A549 treated with RU486 at 1 μM for 4 hours (cell line): Measurements from ENCODE around the gene KRTAP19-1. TPM values are rescaled to one million over a fixed set of nuclear protein-coding genes. Genes with fewer than 3 reads are reported as not detected.

Experiments
- total RNA-seq: library from RNA; stranded (reverse); fragments of 200-300 nt; extraction: Qiagen RNA extraction; gene quantifications from 5 replicates; pipeline ENCODE4 v1.2.3, GENCODE V29; 2022; ENCODE audit warnings: low read depth

The KRTAP19-1 gene
- not detected in 5 replicates for total RNA-seq

DNA sequence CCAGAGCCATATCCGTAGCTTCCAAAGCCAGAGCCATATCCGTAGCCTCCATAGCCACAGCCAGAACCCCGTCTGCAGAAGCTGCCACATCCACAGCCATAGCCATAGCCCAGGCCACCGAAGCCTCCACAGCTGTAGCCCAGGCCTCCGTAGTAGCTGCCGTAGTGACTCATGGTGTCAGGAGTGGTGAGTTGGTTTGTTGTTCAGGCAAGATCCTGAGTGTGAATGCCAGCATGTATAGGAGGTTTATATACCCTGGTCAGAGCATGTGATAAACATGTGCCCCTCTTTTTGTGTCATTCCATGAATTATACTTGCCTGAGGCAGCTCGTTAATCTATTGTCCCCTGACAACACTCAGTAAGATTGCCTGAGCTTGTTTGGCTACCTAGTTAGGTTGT is at the start of gene KRTAP19-1:
Gene KRTAP19-1 (minus strand): TSS at position 223 of the 400 bp plus-strand sequence. CDS start 50 bp downstream, at position 173.

DNA sequence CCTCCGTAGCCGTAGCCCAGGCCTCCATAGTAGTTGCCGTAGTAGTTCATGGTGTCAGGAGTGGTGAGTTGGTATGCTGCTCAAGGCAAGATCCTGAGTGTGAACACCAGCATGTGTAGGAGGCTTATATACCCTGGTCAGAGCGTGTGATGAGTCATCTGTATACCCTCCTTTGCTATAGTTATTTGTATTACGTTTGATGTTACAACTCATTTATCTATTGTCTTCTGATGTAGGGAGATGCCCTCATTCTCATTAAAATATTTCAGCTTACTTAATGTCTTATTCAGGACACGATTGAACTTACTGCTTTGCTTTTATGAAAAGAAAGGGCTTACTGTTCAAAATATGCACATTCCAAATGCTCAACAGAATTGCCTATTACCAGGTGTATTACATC is 21.9 kb upstream of the KRTAP19-1 start, which contains the start of gene KRTAP19-5:
Gene KRTAP19-5 (minus strand): TSS at position 101 of the 400 bp plus-strand sequence. CDS start 51 bp downstream, at position 50.

DNA sequence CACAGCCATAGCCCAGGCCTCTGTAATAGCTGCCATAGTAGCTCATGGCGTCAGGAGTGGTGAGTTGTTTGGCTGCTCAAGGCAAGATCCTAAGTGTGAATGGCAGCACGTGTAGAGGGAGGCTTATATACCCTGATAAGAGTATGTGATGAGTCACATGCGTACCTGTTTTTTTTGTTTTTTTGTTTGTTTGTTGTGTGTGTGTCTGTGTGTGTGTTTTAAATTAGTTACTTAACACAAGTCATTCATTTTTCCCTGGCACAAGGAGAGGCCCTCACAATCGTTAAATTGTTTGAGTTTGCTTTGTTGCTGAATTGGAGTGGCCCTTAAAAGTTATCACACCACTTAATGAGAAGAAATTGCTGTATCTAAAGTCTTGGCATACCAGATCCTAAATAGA is 16.9 kb upstream of the KRTAP19-1 start, which contains the start of gene KRTAP19-4:
Gene KRTAP19-4 (minus strand): TSS at position 101 of the 400 bp plus-strand sequence. CDS start 55 bp downstream, at position 46.

DNA sequence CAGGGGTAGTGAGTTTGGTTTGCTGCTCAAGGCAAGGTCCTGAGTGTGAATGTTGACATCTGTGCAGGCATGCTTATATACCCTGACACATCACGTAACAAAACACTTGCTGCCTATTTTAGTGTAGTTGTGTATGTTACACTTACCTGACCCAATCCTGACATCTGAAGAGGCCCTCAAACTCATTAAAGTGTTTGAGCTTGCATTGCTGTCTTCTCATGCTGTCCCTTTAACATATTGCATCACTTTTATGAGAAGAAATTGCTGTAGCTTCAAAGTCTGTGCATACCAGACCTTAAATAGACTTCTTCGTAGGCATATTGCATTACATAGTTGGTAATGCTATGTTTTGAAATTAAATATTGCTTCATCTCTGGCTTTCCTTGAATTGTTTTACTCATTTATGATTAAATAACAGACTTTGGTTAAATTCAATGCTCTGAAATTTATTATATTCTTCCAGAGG is 11.8 kb upstream of the KRTAP19-1 start, which contains the start of gene KRTAP19-3:
Gene KRTAP19-3 (minus strand): TSS at position 51 of the 466 bp plus-strand sequence. CDS start 56 bp downstream, outside the sequence.

DNA sequence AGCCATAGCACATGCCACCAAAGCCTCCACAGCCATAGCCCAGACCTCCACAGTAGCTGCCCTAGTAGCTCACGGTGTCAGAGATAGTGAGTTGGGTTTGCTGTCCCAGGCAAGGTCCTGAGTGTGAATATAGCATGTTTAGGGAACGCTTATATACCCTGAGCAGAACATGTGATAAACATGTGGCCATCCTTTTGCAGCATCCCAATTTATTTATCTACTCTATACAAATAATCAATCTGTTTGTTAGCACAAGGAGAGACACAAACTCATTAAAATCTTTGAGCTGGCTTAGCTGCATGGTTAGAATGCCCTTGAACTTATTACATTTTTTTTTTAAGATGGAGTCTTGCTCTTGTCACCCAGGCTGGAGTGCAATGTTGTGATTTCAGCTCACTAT is 7.2 kb upstream of the KRTAP19-1 start, which contains the start of gene KRTAP19-2:
Gene KRTAP19-2 (minus strand): TSS at position 101 of the 400 bp plus-strand sequence. CDS start 88 bp downstream, at position 13.

DNA sequence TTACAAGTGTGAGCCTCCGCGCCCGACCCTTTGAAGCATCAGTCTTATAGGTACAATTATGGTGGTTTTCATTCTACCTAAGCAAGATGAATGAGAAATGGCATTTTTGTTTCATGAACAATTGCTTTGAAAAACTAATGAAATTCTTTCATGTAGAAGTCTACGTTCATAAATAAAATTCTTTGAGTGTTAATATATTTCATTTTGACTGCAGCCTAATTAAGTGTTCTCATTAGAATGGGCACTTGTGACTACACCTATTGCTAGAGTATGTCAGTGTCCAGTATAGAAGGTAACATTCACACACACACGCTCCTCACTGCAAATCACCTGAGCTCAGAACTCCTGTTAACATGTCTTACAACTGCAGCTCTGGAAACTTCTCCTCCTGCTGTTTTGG is 40.2 kb downstream of the KRTAP19-1 start, which contains the start of gene KRTAP15-1:
Gene KRTAP15-1 (plus strand): TSS at position 301 of the 400 bp plus-strand sequence. CDS start 53 bp downstream, at position 354.

DNA sequence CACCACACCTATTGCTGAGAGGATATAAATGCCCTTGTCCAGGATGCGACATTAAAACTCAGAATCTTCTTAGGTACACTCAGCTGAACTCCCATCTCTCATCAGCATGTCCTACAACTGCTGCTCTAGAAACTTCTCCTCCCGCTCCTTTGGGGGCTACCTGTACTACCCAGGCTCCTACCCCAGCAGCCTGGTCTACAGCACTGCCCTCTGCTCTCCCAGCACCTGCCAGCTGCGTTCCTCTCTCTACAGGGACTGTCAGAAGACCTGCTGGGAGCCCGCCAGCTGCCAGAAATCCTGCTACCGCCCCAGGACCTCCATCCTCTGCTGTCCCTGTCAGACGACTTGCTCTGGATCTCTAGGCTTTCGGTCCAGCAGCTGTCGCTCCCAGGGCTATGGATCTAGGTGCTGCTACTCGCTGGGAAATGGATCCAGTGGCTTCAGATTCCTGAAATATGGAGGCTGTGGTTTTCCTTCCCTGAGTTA is 50.0 kb downstream of the KRTAP19-1 start, which contains the start of gene KRTAP13-4:
Gene KRTAP13-4 (plus strand): TSS at position 51 of the 486 bp plus-strand sequence. CDS start 56 bp downstream, at position 107.

Other genes starting within 250 kb of the KRTAP19-1 start
- not detected in 5 replicates for gene KRTAP24-1, start 197.4 kb downstream of the KRTAP19-1 start, total RNA-seq
- gene KRTAP25-1, start 190.9 kb downstream of the KRTAP19-1 start, total RNA-seq: not detected in 5 replicates
- gene KRTAP26-1, start 160.1 kb downstream of the KRTAP19-1 start, total RNA-seq: not detected in 5 replicates
- gene KRTAP27-1, start 142.7 kb downstream of the KRTAP19-1 start, total RNA-seq: not detected in 5 replicates
- not detected in 5 replicates for gene KRTAP23-1, start 131.8 kb downstream of the KRTAP19-1 start, total RNA-seq
- not detected in 5 replicates for gene KRTAP13-2, start 108.1 kb downstream of the KRTAP19-1 start, total RNA-seq
- not detected in 5 replicates for gene KRTAP13-1, start 84.3 kb downstream of the KRTAP19-1 start, total RNA-seq
- not detected in 5 replicates for gene KRTAP13-3, start 54.4 kb downstream of the KRTAP19-1 start, total RNA-seq
- not detected in 5 replicates for gene KRTAP13-4, start 50.1 kb downstream of the KRTAP19-1 start, total RNA-seq
- gene KRTAP15-1, start 40.1 kb downstream of the KRTAP19-1 start, total RNA-seq: not detected in 5 replicates
- not detected in 5 replicates for gene KRTAP19-2, start 7.1 kb upstream of the KRTAP19-1 start, total RNA-seq
- not detected in 5 replicates for gene KRTAP19-3, start 11.6 kb upstream of the KRTAP19-1 start, total RNA-seq
- gene KRTAP19-4, start 16.8 kb upstream of the KRTAP19-1 start, total RNA-seq: not detected in 5 replicates
- not detected in 5 replicates for gene KRTAP19-5, start 21.8 kb upstream of the KRTAP19-1 start, total RNA-seq
- gene KRTAP19-6, start 61.5 kb upstream of the KRTAP19-1 start, total RNA-seq: not detected in 5 replicates
- not detected in 5 replicates for gene KRTAP19-7, start 80.9 kb upstream of the KRTAP19-1 start, total RNA-seq
- not detected in 5 replicates for gene KRTAP22-2, start 110.0 kb upstream of the KRTAP19-1 start, total RNA-seq
- not detected in 5 replicates for gene KRTAP6-3, start 112.1 kb upstream of the KRTAP19-1 start, total RNA-seq
- not detected in 5 replicates for gene KRTAP6-2, start 118.5 kb upstream of the KRTAP19-1 start, total RNA-seq
- gene KRTAP22-1, start 120.7 kb upstream of the KRTAP19-1 start, total RNA-seq: not detected in 5 replicates
- gene KRTAP6-1, start 133.6 kb upstream of the KRTAP19-1 start, total RNA-seq: not detected in 5 replicates
- not detected in 5 replicates for gene KRTAP20-1, start 136.1 kb upstream of the KRTAP19-1 start, total RNA-seq
- not detected in 5 replicates for gene KRTAP20-4, start 140.3 kb upstream of the KRTAP19-1 start, total RNA-seq
- not detected in 5 replicates for gene KRTAP20-2, start 154.8 kb upstream of the KRTAP19-1 start, total RNA-seq
- not detected in 5 replicates for gene KRTAP20-3, start 162.5 kb upstream of the KRTAP19-1 start, total RNA-seq
- gene KRTAP21-3, start 238.4 kb upstream of the KRTAP19-1 start, total RNA-seq: not detected in 5 replicates